Astrocyte of the spinal cord (primary cell): Measurements from ENCODE around the gene CDH15.
"Not testable (repeated sequence)": the region's sequence is repeated elsewhere in the genome, so short reads cannot be mapped to it uniquely, and the experiment has no call there.

Experiments
- DNase-seq: peaks from one replicate; pipeline ENCODE4 v3.0.0; 2011; ENCODE audit warnings: low read depth, low spot score
- H3K4me3 ChIP-seq: 2 replicates; pipeline ENCODE4 v1.5.1; 2011; ENCODE audit warnings: low read depth, mild to moderate bottlenecking, low read length, moderate library complexity
- in situ Hi-C: cut with HindIII; loops from 2 replicates; pipeline ENCODE4 v1.10.0; 2017; ENCODE audit warnings: low sequenced_read_pairs
- TF ChIP-seq, protein P1 (sequence below): IDR thresholded peaks from 2 replicates; pipeline ENCODE4 v1.5.1; 2012; ENCODE audit warnings: low read depth, mild to moderate bottlenecking, low read length, inconsistent platforms

CDH15 gene

DNA sequence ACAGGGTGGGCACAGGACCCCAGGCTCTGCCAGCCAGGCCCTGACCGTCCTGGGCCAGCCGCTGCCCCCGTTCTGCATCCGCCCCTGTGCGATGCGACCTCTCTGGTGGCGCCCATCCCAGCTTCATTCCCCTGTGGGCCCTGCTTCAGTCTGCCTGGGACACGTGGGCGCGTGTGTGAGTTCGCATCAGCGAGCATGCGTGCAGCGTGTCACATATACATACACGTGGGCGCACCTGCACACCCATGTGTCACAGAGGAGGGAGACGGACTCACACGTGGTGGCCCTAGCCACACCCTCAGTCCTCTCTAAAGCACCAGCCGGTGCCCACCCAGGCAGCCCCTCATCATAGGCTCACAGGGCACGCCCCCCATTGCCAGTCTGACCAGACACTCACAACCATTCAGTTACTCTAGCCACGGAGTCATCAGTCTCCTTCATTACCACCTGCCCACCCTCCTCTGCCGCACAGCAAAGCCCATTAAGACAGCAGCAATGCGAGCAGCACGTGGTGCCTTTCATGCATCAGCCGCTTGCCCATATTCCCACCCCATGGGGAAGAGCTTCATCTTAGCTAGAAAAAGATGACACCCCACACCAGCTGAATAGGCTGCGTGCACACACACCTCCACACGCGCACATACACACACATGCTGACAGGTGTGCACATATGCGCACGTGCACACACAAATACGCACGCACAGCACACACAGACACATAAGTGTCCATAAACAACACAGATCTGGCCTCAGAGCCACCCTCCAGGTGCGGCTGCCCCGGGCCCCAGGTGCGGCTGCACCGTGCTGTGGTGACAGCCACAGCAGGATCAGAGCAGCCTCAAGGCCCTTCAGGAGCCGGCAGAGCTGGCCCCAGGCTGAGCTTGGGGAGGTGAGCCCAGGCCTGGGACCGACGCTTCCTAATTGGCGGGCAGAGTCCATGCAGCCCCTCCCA, 9.5 kb upstream of the CDH15 start:
- in situ Hi-C loops = no loop called here

DNA sequence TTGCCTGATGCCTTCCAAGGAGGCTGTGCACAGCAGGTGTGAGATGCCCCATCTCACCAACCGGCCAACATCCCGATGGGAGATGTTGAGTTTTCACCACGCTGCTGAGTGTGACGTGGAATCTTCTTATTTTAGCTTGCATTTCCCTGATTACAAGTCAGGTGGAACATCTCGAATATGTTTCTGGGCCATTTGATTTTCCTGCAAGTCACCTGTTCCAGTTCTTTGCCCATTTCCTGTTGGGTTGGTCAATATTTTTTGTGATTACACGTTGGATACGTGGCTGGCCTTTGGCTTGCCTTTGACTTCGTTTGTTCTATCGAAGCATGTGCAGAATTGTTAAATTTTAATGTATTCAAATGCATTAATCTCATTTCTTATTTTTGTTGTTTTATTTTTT, 8.3 kb upstream of the CDH15 start:
- TF ChIP-seq, protein P1, sequence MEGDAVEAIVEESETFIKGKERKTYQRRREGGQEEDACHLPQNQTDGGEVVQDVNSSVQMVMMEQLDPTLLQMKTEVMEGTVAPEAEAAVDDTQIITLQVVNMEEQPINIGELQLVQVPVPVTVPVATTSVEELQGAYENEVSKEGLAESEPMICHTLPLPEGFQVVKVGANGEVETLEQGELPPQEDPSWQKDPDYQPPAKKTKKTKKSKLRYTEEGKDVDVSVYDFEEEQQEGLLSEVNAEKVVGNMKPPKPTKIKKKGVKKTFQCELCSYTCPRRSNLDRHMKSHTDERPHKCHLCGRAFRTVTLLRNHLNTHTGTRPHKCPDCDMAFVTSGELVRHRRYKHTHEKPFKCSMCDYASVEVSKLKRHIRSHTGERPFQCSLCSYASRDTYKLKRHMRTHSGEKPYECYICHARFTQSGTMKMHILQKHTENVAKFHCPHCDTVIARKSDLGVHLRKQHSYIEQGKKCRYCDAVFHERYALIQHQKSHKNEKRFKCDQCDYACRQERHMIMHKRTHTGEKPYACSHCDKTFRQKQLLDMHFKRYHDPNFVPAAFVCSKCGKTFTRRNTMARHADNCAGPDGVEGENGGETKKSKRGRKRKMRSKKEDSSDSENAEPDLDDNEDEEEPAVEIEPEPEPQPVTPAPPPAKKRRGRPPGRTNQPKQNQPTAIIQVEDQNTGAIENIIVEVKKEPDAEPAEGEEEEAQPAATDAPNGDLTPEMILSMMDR = no peak
- DNase-seq = no peak
- no peak overlapping the region for H3K4me3 ChIP-seq
- in situ Hi-C loops = no loop called here

More for the DNA sequence above, 9.5 kb upstream of the CDH15 start:
- no peak for DNase-seq
- TF ChIP-seq, protein P1 = no peak
- no peak overlapping the region for H3K4me3 ChIP-seq

DNA sequence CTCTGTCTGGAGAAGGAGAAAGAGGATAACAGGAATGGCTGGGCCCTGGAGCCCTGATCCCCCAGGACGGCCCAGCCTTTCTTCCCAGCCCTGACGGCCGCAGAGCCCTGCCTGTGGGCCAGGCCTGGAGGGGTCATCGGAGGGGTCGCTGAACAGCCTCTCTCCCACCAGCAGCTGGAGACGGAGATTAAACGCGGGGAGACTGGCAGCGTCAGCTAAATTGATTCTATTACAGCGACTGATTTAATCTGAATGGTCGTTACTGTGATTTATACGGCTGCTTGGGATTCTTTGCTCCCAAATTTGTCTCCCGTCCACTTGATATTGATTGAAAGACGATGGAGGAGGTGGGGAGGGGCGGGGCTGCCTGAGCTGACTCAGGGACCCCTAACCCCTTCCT, 7.1 kb upstream of the CDH15 start:
- TF ChIP-seq, protein P1 = no peak
- DNase-seq = no peak
- in situ Hi-C loops = no loop called here
- no peak overlapping the region for H3K4me3 ChIP-seq

DNA sequence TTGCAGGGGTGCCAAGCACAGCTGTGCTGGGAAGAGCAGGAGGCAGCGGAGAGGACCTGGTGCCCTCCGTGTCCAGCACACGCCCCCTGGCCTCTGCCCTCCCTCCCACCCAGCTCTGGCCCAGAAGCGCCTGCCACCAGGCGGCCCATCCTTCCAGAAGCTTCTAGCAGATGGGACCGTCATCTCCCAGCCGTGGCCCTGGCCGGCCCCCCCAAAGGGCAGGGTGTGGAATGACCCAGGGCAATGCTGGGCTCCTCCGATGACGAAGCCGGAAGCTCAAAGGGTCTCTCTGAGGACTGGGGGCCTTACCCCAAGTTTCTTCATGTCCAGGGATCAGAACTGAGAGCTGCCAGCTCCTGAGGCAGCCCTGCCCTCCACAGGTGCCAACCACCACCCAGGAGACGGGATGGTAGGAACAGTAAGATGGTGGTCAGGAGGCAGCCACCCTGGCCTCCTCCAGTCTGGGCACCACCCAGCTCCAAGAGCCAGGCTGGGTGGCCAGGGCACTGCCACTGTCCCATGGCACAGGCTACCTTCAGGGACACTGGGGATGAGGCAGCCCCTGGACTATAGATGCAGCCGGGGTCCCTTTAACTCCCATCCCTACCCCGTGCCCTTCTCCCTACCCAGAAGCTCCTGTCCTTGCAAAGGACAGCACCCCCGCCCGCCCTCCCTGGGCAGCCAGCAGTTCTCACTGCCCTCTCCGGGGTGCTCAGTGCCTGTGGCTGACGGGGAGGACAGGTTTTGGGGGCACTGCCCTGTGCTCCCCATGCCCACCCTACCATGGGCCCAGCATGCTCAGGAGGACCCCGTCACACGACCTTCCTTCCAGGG, 6.5 kb upstream of the CDH15 start:
- in situ Hi-C loops = no loop called here
- H3K4me3 ChIP-seq = no peak overlapping the region
- DNase-seq = no peak
- TF ChIP-seq, protein P1 = no peak

DNA sequence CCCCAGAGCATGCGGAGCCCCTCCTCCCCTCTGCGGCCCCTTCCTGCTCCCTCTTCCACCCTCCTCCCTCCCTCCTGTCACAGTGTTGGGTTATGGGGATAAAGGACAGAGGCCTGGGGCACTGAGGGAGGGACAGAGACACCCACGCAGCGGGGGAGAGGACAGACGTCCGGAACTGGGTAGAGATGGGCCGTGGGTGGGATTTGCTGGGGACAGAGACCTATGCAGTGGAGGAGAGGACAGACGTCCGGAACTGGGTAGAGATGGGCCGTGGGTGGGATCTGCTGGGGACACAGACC, 5.9 kb upstream of the CDH15 start:
- DNase-seq, in situ Hi-C loops, H3K4me3 ChIP-seq: not testable (repeated sequence)

DNA sequence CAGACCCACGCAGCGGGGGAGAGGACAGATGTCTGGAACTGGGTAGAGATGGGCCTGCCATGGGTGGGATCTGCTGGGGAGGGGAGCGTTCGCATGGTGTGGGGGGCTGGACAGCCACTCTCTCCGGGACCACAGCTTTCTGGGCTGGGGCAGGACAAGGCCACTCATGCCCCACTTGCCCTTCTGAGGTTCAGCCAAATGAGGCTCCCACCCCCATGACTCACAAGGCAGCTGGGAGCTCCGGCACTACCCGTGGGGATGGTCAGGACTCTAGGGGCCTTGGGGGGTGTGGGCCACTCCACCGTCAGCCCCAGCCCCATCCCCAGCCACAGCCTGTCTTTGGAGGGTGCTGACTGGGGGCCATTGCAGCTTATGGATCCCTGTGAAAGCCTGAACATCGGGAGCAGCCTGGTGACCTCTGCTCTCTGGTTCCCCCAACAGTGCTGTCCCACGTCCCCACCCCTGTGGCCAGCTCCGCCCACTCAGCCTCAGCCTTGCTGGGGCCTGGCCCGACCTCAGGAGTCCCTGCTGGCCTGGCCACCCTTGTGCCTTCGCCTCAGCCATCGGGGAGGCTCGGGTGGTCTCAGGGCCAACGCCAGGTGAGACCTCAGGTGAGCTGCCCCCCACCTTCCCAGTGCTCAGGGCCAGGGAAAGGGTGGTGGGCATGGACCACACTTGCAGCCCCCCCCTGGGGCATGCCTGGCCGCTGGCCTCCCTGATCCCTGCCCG, 4.7 kb upstream of the CDH15 start:
- H3K4me3 ChIP-seq = no peak overlapping the region
- in situ Hi-C loops = no loop called here

More for the DNA sequence above, 4.7 kb upstream of the CDH15 start:
- TF ChIP-seq, protein P1 = no peak
- no peak for DNase-seq
